CD14-positive monocyte (primary cell): ENCODE measurements around the gene DBR1. TPM values are rescaled to one million over a fixed set of nuclear protein-coding genes. Genes with fewer than 3 reads are reported as not detected.
A peak's percentile ranks its signal among the peaks of the same experiment; 100 is the strongest.

ENCODE experiments used
- DNase-seq, 3 donors: peaks; one replicate each; pipeline ENCODE4 v3.0.0-alpha.2; 2011 to 2022
- H2AFZ ChIP-seq: 2 replicates; pipeline ENCODE4 v1.6.0; 2012; ENCODE audit warnings: mild to moderate bottlenecking, low read depth, low read length, inconsistent platforms; ENCODE audit not compliant: insufficient read depth, poor library complexity, severe bottlenecking
- H3K27ac ChIP-seq, 2 donors: 1 replicate in 1 of 2; 2 replicates in 1 of 2; pipeline ENCODE4 v1.5.1; 2012 to 2013; ENCODE audit warnings: low read length in 2 of 2, control low read depth in 1 of 2, inconsistent platforms in 1 of 2, low read depth in 1 of 2, mild to moderate bottlenecking in 1 of 2
- H3K27me3 ChIP-seq, 2 donors: one replicate each; pipeline versions ENCODE4 v1.6.0 to v1.6.1; 2011 to 2013; ENCODE audit warnings: low read length in 2 of 2; ENCODE audit not compliant: control insufficient read depth in 2 of 2, insufficient read depth in 2 of 2
- H3K36me3 ChIP-seq, 2 donors: replicated peaks in 1 of 2; 1 replicate in 1 of 2; 2 replicates in 1 of 2; pipeline versions ENCODE4 v1.5.1 to v1.6.1; 2012 to 2013; ENCODE audit warnings: low read length in 2 of 2, control low read depth in 1 of 2, inconsistent platforms in 1 of 2, mild to moderate bottlenecking in 1 of 2; ENCODE audit not compliant: insufficient read depth in 2 of 2, control insufficient read depth in 1 of 2
- H3K4me1 ChIP-seq, 2 donors: 1 replicate in 1 of 2; 2 replicates in 1 of 2; pipeline versions ENCODE4 v1.5.1 to v1.6.1; 2012 to 2013; ENCODE audit warnings: low read length in 2 of 2, control low read depth in 1 of 2, inconsistent platforms in 1 of 2, mild to moderate bottlenecking in 1 of 2, moderate library complexity in 1 of 2; ENCODE audit not compliant: insufficient read depth in 2 of 2, control insufficient read depth in 1 of 2
- H3K4me2 ChIP-seq: replicated peaks from 2 replicates; pipeline ENCODE3; 2012; ENCODE audit warnings: low read length, moderate library complexity, mild to moderate bottlenecking; ENCODE audit not compliant: poor library complexity, severe bottlenecking; ENCODE audit errors: extremely low read depth
- H3K4me3 ChIP-seq, 3 experiments: fragments of 200-600 bp in 1 of 3; sonication (generic) in 1 of 3; replicated peaks in 1 of 3; 1 replicate in 2 of 3; 2 replicates in 1 of 3; pipeline ENCODE4 v1.5.1; 2011 to 2013; ENCODE audit warnings: low read length in 3 of 3, mild to moderate bottlenecking in 3 of 3, control low read depth in 2 of 3, low read depth in 2 of 3, inconsistent platforms in 1 of 3, moderate library complexity in 1 of 3
- H3K79me2 ChIP-seq: 2 replicates; pipeline ENCODE4 v1.6.0; 2012; ENCODE audit warnings: mild to moderate bottlenecking, control low read depth, inconsistent platforms, low read length, moderate library complexity; ENCODE audit not compliant: insufficient read depth
- H3K9ac ChIP-seq: 2 replicates; pipeline ENCODE4 v1.6.0; 2017; ENCODE audit warnings: low read length, mild to moderate bottlenecking; ENCODE audit not compliant: insufficient read depth, poor library complexity, severe bottlenecking
- H3K9me3 ChIP-seq, 2 donors: replicated peaks in 1 of 2; 1 replicate in 1 of 2; 2 replicates in 1 of 2; pipeline versions ENCODE4 v1.5.1 to v1.6.1; 2012 to 2013; ENCODE audit warnings: low read length in 2 of 2, control low read depth in 1 of 2; ENCODE audit not compliant: control insufficient read depth in 1 of 2, insufficient read depth in 1 of 2
- H4K20me1 ChIP-seq: 2 replicates; pipeline ENCODE4 v1.6.0; 2012; ENCODE audit warnings: mild to moderate bottlenecking, low read length, control low read depth, moderate library complexity; ENCODE audit not compliant: insufficient read depth
- H3K27ac Mint-ChIP-seq, 7 donors: one replicate each; pipeline ENCODE4 v1.8.0; 2020; ENCODE audit warnings: mild to moderate bottlenecking in 7 of 7, mixed read lengths in 7 of 7, moderate library complexity in 6 of 7, inconsistent platforms in 2 of 7
- H3K27me3 Mint-ChIP-seq, 3 donors: one replicate each; pipeline ENCODE4 v1.8.0; 2021 to 2022; ENCODE audit warnings: low read depth in 3 of 3, mild to moderate bottlenecking in 3 of 3, mixed read lengths in 3 of 3, moderate library complexity in 3 of 3, inconsistent platforms in 1 of 3
- H3K36me3 Mint-ChIP-seq, 2 donors: one replicate each; pipeline ENCODE4 v1.8.0; 2020; ENCODE audit warnings: mixed read lengths in 2 of 2, inconsistent platforms in 1 of 2, mild to moderate bottlenecking in 1 of 2
- H3K4me1 Mint-ChIP-seq: one replicate; pipeline ENCODE4 v1.8.0; 2020; ENCODE audit warnings: mild to moderate bottlenecking, mixed read lengths
- H3K4me3 Mint-ChIP-seq, 2 donors: one replicate each; pipeline ENCODE4 v1.8.0; 2020; ENCODE audit warnings: mild to moderate bottlenecking in 2 of 2, mixed read lengths in 2 of 2, moderate library complexity in 1 of 2
- H3K9me3 Mint-ChIP-seq, 7 donors: one replicate each; pipeline ENCODE4 v1.8.0; 2020 to 2022; ENCODE audit warnings: mixed read lengths in 7 of 7, mild to moderate bottlenecking in 6 of 7, moderate library complexity in 6 of 7, inconsistent platforms in 2 of 7
- CTCF ChIP-seq: fragments of 200-600 bp; IDR thresholded peaks from one replicate; pipeline ENCODE4 v1.8.0; 2022; ENCODE audit warnings: antibody characterized with exemption, mild to moderate bottlenecking
- WGBS: methylation state at CpG from one replicate; pipeline ENCODE4 v1.1.5; 2013; ENCODE audit warnings: missing lambda C conversion rate; ENCODE audit not compliant: insufficient coverage; 5-methylcytosine and 5-hydroxymethylcytosine counted together
- intact Hi-C, 2 donors: fragments of 100-400 bp; cut with micrococcal nuclease; formaldehyde crosslinking; loops; one replicate each; pipeline versions ENCODE4 v1.15.0 to v1.15.1; 2023
- polyA plus RNA-seq, 3 donors: library from polyadenylated mRNA; depleted of rRNA in 1 of 3; unstranded in 2 of 3; stranded (reverse) in 1 of 3; fragments of 300-500 nt in 2 of 3; fragments of >200 nt in 1 of 3; fragmentation: Illumina TruSeq in 2 of 3; gene quantifications; 1 replicate in 2 of 3; 2 replicates in 1 of 3; pipeline ENCODE4 v1.2.3, GENCODE V29; 2012 to 2021

The DBR1 gene
- polyA plus RNA-seq, 3 donors, result 4.8 to 7.5 (median 5.6) TPM

- peaks cover 83% of the 10 kb centered on the region for H4K20me1 ChIP-seq
- Mint-ChIP-seq H3K27me3 (no peaks in the 10 kb centered on the region), H3K4me1 (peaks cover 21% of the 10 kb centered on the region)
Observed at GRCh38 chr3:138195481-138195880, 20.8 kb upstream of the DBR1 start.

GRCh38 chr3:138188013-138188730, 13.5 kb upstream of the DBR1 start:
- peak overlapping the region; percentile 84 to 99 (median 93) for H3K27ac Mint-ChIP-seq

More at GRCh38 chr3:138195481-138195880, 20.8 kb upstream of the DBR1 start:
- H3K36me3 ChIP-seq, result peaks cover 8 to 11% of the 10 kb centered on the region in 2 donors
- no peak for TF ChIP-seq CTCF
- no peak for DNase-seq
- H3K27ac ChIP-seq, result no peak overlapping the region
- Mint-ChIP-seq H3K4me3 (no peak overlapping the region), H3K9me3 (no peaks in the 10 kb centered on the region), H3K36me3 (peaks cover 15 to 22% of the 10 kb centered on the region in 2 donors), H3K27ac (no peak overlapping the region)
- H3K9ac ChIP-seq, result no peak overlapping the region
- WGBS, result no CpG with 5 or more reads among the region's 2 CpGs
- H3K9me3 ChIP-seq, result no peaks in the 10 kb centered on the region
- H3K79me2 ChIP-seq, result peaks cover 97% of the 10 kb centered on the region
- H2AFZ ChIP-seq, result no peak overlapping the region
- no peak overlapping the region for H3K4me2 ChIP-seq
- peaks cover 4 to 15% of the 10 kb centered on the region in 2 donors for H3K4me1 ChIP-seq
- H3K4me3 ChIP-seq, result no peak overlapping the region
- H3K27me3 ChIP-seq, result no peaks in the 10 kb centered on the region
- intact Hi-C loops, result no loop called here

More at GRCh38 chr3:138188013-138188730, 13.5 kb upstream of the DBR1 start:
- H3K27me3 Mint-ChIP-seq, result peaks cover 3 to 10% (median 4%) of the 10 kb centered on the region in 3 donors
- peaks cover 8 to 11% of the 10 kb centered on the region in 2 donors for H3K36me3 ChIP-seq
- H3K27me3 ChIP-seq, result peaks cover 0 to 2% of the 10 kb centered on the region in 2 donors
- peak overlapping the region; percentile 92 to 96 for H3K4me3 Mint-ChIP-seq
- WGBS, result 2% methylated on average over 9 of the region's 17 CpGs
- no peak for TF ChIP-seq CTCF
- intact Hi-C loops, result loop anchor here (5.0 kb wide), 2 partner anchors 34 to 56 kb away; partner anchors contain the start of gene A4GNT (in 1 of the 2)
- H3K9ac ChIP-seq, result peak overlapping the region; percentile 96
- H3K4me2 ChIP-seq, result peak overlapping the region; percentile 92
- H2AFZ ChIP-seq, result peak overlapping the region; percentile 94
- H3K9me3 Mint-ChIP-seq, result no peaks in the 10 kb centered on the region
- peaks cover 13 to 28% of the 10 kb centered on the region in 2 donors for H3K4me1 ChIP-seq
- H3K4me3 ChIP-seq, result peak overlapping the region; percentile 64 to 97 (median 95)
- peak in 2 of 3 donors; percentile 44 to 51 for DNase-seq
- no peaks in the 10 kb centered on the region for H3K9me3 ChIP-seq
- peaks cover 22% of the 10 kb centered on the region for H4K20me1 ChIP-seq
- H3K79me2 ChIP-seq, result peaks cover 61% of the 10 kb centered on the region
- peak overlapping the region; percentile 81 to 95 for H3K27ac ChIP-seq
- peaks cover 12% of the 10 kb centered on the region in 2 donors for H3K36me3 Mint-ChIP-seq
- peaks cover 30% of the 10 kb centered on the region for H3K4me1 Mint-ChIP-seq
